Measurements from ENCODE around the gene PROZ.

PROZ gene

GRCh38 chr13:113196970-113197737 lies 38.7 kb downstream of the PROZ start:
- no peak for TF ChIP-seq CTCF (IDR thresholded peaks at IDR 0.05; ENCODE audit: low read depth, low read length)
- no peak overlapping the region for H3K4me3 ChIP-seq (ENCODE audit: low read depth, low read length)

GRCh38 chr13:113201815-113202214 lies 43.4 kb downstream of the PROZ start:
- no peak for TF ChIP-seq CTCF (IDR thresholded peaks at IDR 0.05; ENCODE audit: low read depth, low read length)
- H3K4me3 ChIP-seq (ENCODE audit: low read depth, low read length): no peak overlapping the region

GRCh38 chr13:113202912-113203311 lies 44.5 kb downstream of the PROZ start:
- no peak for TF ChIP-seq CTCF (IDR thresholded peaks at IDR 0.05; ENCODE audit: low read depth, low read length)
- H3K4me3 ChIP-seq (ENCODE audit: low read depth, low read length): no peak overlapping the region

GRCh38 chr13:113203507-113204377 lies 45.3 kb downstream of the PROZ start:
- no peak overlapping the region for H3K4me3 ChIP-seq (ENCODE audit: low read depth, low read length)
- no peak for TF ChIP-seq CTCF (IDR thresholded peaks at IDR 0.05; ENCODE audit: low read depth, low read length)

GRCh38 chr13:113204378-113204734 lies 45.9 kb downstream of the PROZ start:
- H3K4me3 ChIP-seq (ENCODE audit: low read depth, low read length): no peak overlapping the region
- no peak for TF ChIP-seq CTCF (IDR thresholded peaks at IDR 0.05; ENCODE audit: low read depth, low read length)

GRCh38 chr13:113205428-113205931 lies 47.0 kb downstream of the PROZ start:
- H3K4me3 ChIP-seq (ENCODE audit: low read depth, low read length): no peak overlapping the region
- no peak for TF ChIP-seq CTCF (IDR thresholded peaks at IDR 0.05; ENCODE audit: low read depth, low read length)

- no peak for TF ChIP-seq CTCF (IDR thresholded peaks at IDR 0.05; ENCODE audit: low read depth, low read length)
- peak overlapping the region; percentile 88 for H3K4me3 ChIP-seq (ENCODE audit: low read depth, low read length)
Measured at GRCh38 chr13:113207460-113207859, 49.0 kb downstream of the PROZ start.

All from WI38 (cell line).